PC-3 (cell line): Measurements from ENCODE around the gene IL23R.

ENCODE experiments used
- CTCF ChIP-seq: fragments of 300-600 bp; sonication (generic); conservative IDR thresholded peaks from 2 replicates; pipeline ENCODE4 v1.5.1; 2017; ENCODE audit warnings: antibody characterized with exemption, low read depth, mild to moderate bottlenecking, low read length
- EZH2 ChIP-seq: fragments of 300-600 bp; sonication (generic); IDR thresholded peaks from one replicate; pipeline ENCODE4 v1.6.1; 2017; ENCODE audit warnings: antibody characterized with exemption, mild to moderate bottlenecking, low read length; ENCODE audit not compliant: unreplicated experiment
- EZH2phosphoT487 ChIP-seq: fragments of 300-600 bp; sonication (generic); IDR thresholded peaks from 2 replicates; pipeline ENCODE4 v1.6.1; 2018; ENCODE audit warnings: mild to moderate bottlenecking, antibody characterized with exemption, low read length, borderline replicate concordance

DNA sequence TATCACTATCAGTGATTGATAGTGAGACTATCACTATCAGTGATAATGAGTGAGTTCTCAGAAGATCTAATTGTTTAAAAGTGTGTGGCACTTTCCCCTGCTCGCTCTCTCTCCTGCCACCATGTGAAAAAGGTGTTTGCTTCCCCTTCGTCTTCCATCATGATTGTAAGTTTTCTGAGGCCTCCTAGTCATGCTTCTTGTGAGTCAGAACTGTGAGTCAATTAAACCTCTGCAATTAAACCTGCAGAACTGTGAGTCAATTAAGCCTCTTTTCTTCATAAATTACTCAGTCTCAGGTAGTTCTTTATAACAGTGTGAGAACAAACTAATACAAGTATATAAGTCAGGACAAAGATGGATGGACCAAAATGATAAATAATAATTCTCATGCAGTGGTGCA is 7.0 kb upstream of the IL23R start:
- TF ChIP-seq CTCF (no peak), EZH2 (no peak), EZH2phosphoT487 (no peak)
